ENCODE data around the gene LUM.
"Not testable (repeated sequence)": the region's sequence is repeated elsewhere in the genome, so short reads cannot be mapped to it uniquely, and the experiment has no call there.

Gene LUM

GRCh38 chr12:91099836-91100235 is 11.5 kb downstream of the LUM start:
- Mint-ChIP-seq H3K36me3 (no peaks in the 10 kb centered on the region), H3K4me1 (no peaks in the 10 kb centered on the region), H3K9me3 (no peaks in the 10 kb centered on the region), H3K4me3 (no peak overlapping the region), H3K27ac (no peak overlapping the region)
- DNase-seq (ENCODE audit: low spot score in 2 of 2) (no peak), ATAC-seq (no peak)

DNA sequence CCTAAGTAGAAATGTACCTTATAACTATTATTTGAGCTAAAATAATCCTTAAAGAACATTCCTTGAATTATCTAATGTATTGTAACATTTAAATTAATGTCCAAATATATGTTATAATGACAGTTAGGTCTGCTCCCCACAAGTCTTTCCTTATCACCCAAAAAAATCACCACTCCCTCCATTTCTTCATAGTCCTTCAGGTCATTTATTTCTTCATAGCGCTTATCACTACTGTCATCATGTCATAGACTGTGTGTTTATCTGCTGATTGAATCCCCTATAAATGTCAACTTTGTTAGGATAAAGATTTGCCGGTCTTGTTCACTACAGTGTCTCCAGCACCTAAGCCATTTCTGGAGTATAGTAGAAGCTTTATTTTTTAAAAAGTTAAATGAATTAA is 12.0 kb downstream of the LUM start:
- DNase-seq (ENCODE audit: low spot score in 2 of 2) (no peak), ATAC-seq (no peak)
- Mint-ChIP-seq H3K4me3 (no peak overlapping the region), H3K9me3 (peaks cover 1% of the 10 kb centered on the region), H3K36me3 (no peaks in the 10 kb centered on the region), H3K27ac (no peak overlapping the region), H3K4me1 (no peaks in the 10 kb centered on the region)

DNA sequence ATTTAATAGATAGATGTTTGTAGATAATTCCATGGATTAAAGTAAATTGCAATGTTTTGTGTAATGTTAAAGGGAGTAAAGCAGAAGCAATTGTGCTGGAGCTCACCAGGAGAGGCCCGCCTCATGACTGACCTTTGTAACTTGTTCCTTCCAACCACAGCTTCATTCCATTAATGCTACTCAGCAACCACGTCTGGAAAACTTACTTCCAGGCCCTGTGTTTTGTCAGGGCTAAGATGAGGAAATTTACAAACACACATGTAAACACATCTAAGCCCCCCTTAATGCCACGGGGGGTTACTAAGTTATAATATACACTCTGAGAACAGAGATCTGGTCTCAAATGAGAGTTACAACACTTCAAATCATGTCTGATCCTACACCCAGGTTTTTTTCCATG is 12.4 kb downstream of the LUM start:
- no peaks in the 10 kb centered on the region for H3K4me1 Mint-ChIP-seq
- H3K4me3 Mint-ChIP-seq = no peak overlapping the region
- no peak for ATAC-seq
- no peaks in the 10 kb centered on the region for H3K36me3 Mint-ChIP-seq
- peaks cover 3% of the 10 kb centered on the region for H3K9me3 Mint-ChIP-seq
- no peak overlapping the region for H3K27ac Mint-ChIP-seq
- DNase-seq (ENCODE audit: low spot score in 2 of 2) = no peak

GRCh38 chr12:91098461-91098860 is 12.8 kb downstream of the LUM start:
- Mint-ChIP-seq H3K27ac (no peak overlapping the region), H3K9me3 (peaks cover 3% of the 10 kb centered on the region), H3K4me3 (no peak overlapping the region), H3K36me3 (no peaks in the 10 kb centered on the region), H3K4me1 (no peaks in the 10 kb centered on the region)
- no peak for DNase-seq (ENCODE audit: low spot score in 2 of 2)
- no peak for ATAC-seq

- Mint-ChIP-seq H3K27ac (no peak overlapping the region), H3K36me3 (no peaks in the 10 kb centered on the region), H3K4me1 (no peaks in the 10 kb centered on the region), H3K4me3 (no peak overlapping the region), H3K9me3 (peaks cover 10% of the 10 kb centered on the region)
- no peak for ATAC-seq
- no peak for DNase-seq (ENCODE audit: low spot score in 2 of 2)
These were observed 16.3 kb downstream of the LUM start for GRCh38 chr12:91094957-91095356.

- no peak overlapping the region for H3K27ac Mint-ChIP-seq
- no peaks in the 10 kb centered on the region for H3K36me3 Mint-ChIP-seq
- no peaks in the 10 kb centered on the region for H3K4me1 Mint-ChIP-seq
- H3K9me3 Mint-ChIP-seq = peaks cover 16% of the 10 kb centered on the region
- ATAC-seq = no peak
- DNase-seq (ENCODE audit: low spot score in 2 of 2) = no peak
- no peak overlapping the region for H3K4me3 Mint-ChIP-seq
These were observed 17.1 kb downstream of the LUM start for GRCh38 chr12:91094032-91094662.

DNA sequence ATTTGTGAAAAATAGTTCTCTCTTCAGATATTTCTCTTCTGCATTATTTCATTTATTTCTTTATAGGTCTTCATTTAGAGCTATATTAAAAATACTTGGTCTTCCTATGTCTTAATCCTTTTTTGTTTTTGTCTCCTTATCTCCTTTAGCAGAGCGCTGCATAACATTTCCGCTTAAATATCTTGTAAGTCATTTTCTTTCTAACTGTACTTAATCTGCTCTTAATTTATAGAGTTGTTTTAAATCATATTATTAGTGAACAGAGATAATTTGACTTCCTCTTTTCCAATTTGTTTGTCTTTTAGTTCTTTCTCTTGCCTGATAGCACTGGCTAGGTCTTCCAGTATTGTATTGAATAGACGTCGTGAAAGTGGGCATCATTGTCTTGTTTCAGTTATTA is 18.0 kb downstream of the LUM start:
- no peak for DNase-seq (ENCODE audit: low spot score in 2 of 2)
- Mint-ChIP-seq H3K36me3 (no peaks in the 10 kb centered on the region), H3K27ac (no peak overlapping the region), H3K9me3 (peaks cover 24% of the 10 kb centered on the region), H3K4me1 (no peaks in the 10 kb centered on the region), H3K4me3 (no peak overlapping the region)
- no peak for ATAC-seq

DNA sequence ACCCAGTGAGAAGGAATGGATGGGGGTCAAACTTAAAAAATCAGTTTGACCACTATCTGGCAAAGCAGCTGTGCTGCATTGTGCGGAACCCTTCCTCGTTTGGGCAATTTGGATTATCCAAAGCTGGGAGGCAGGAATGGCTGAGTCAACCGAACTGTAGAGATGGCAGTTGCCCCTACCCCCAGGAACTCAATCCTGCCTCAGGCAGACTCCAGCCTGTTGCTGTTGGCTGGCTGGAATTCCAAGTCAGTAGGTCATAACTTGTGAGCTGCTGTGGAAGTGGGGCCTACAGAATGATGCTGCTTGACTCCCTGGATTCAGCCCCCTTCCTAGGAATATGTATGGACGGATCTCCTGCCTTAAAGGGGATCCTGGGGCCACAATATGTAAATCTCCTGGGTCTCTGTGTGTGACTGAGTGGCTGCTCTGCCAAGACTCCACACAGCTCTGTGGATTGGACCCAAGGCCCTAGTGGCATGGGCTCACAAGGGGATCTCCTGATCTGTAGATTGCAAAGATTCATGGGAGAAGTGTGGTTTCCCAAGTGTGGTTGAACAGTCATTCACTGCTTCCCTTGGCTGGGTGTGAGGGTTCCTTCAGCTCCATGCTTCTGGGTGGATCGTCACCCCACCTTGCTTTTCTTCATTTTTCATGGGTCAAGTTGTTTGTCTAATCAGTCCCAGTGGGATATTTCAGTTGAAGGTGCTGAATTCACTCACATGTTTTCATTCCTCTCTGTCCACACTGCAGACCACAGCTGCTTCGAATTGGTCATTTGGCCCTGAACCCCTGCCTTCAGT is 19.2 kb downstream of the LUM start:
- DNase-seq (ENCODE audit: low spot score in 2 of 2) (no peak), ATAC-seq (no peak)
- Mint-ChIP-seq H3K27ac (no peak overlapping the region), H3K36me3 (no peaks in the 10 kb centered on the region), H3K4me3 (no peak overlapping the region), H3K9me3 (peaks cover 24% of the 10 kb centered on the region), H3K4me1 (no peaks in the 10 kb centered on the region)

GRCh38 chr12:91089953-91090352 is 21.3 kb downstream of the LUM start:
- not testable (repeated sequence) for H3K27ac Mint-ChIP-seq; ATAC-seq; DNase-seq (ENCODE audit: low spot score in 2 of 2); H3K4me3 Mint-ChIP-seq; H3K36me3 Mint-ChIP-seq; H3K4me1 Mint-ChIP-seq
- H3K9me3 Mint-ChIP-seq = peaks cover 24% of the 10 kb centered on the region

DNA sequence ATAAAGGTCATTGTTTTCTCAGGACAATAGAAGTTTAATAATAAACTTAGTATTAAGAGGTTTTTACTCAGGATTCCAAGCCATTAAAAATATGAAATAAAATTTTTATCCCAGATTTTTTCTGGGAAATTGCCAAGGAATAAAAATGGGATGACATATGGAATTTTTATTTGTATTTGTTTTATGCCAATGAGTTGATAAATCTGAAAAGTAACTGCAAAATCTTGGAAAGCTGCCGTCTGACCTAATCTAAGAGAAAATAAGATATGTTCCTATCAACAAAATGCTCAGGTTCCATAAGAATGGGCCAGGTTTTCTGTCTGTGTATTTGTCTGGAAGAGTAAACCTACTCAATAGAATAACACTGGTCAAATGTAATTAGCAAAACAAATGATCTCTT is 31.3 kb downstream of the LUM start:
- Mint-ChIP-seq H3K4me1 (no peaks in the 10 kb centered on the region), H3K27ac (no peak overlapping the region), H3K9me3 (no peaks in the 10 kb centered on the region), H3K4me3 (no peak overlapping the region), H3K36me3 (no peaks in the 10 kb centered on the region)
- ATAC-seq (no peak), DNase-seq (ENCODE audit: low spot score in 2 of 2) (no peak)

- ATAC-seq (no peak), DNase-seq (ENCODE audit: low spot score in 2 of 2) (no peak)
- H3K27ac Mint-ChIP-seq = no peak overlapping the region
- no peaks in the 10 kb centered on the region for H3K4me1 Mint-ChIP-seq
- no peaks in the 10 kb centered on the region for H3K36me3 Mint-ChIP-seq
- no peaks in the 10 kb centered on the region for H3K9me3 Mint-ChIP-seq
- no peak overlapping the region for H3K4me3 Mint-ChIP-seq
These were observed 32.8 kb downstream of the LUM start for GRCh38 chr12:91078501-91078900.

- ATAC-seq (peak; percentile 13), DNase-seq (ENCODE audit: low spot score in 2 of 2) (no peak)
- Mint-ChIP-seq H3K9me3 (no peaks in the 10 kb centered on the region), H3K27ac (no peak overlapping the region), H3K4me1 (no peaks in the 10 kb centered on the region), H3K36me3 (no peaks in the 10 kb centered on the region), H3K4me3 (no peak overlapping the region)
These were observed 33.9 kb downstream of the LUM start for GRCh38 chr12:91077228-91077954.

DNA sequence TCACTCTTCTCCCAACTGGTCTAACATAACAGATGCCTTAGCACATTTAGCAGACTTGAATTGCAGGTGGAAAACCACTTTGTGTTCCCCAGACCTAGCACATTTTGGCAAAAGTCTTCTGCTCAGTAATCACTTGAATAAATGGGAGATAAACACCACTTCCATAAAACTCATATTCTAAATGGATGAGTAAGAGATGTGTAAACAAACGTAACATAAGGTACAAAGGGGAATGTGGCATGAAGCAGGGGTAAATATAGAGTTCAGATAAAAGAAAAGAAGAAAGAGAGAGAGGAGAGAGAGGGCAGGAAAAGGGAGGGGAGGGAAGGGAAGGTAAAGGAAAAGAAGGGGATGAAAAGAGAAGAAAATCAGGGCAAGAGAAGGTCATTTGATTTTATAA is 36.4 kb downstream of the LUM start:
- Mint-ChIP-seq H3K9me3 (no peaks in the 10 kb centered on the region), H3K4me1 (no peaks in the 10 kb centered on the region), H3K36me3 (no peaks in the 10 kb centered on the region), H3K27ac (no peak overlapping the region), H3K4me3 (no peak overlapping the region)
- ATAC-seq = no peak
- DNase-seq (ENCODE audit: low spot score in 2 of 2) = no peak

- no peak overlapping the region for H3K27ac Mint-ChIP-seq
- no peak overlapping the region for H3K4me3 Mint-ChIP-seq
- H3K36me3 Mint-ChIP-seq = no peaks in the 10 kb centered on the region
- H3K4me1 Mint-ChIP-seq = no peaks in the 10 kb centered on the region
- no peaks in the 10 kb centered on the region for H3K9me3 Mint-ChIP-seq
- no peak for DNase-seq (ENCODE audit: low spot score in 2 of 2)
- no peak for ATAC-seq
These were observed 37.1 kb downstream of the LUM start for GRCh38 chr12:91074154-91074709.

- ATAC-seq = no peak
- Mint-ChIP-seq H3K36me3 (no peaks in the 10 kb centered on the region), H3K27ac (no peak overlapping the region), H3K4me3 (no peak overlapping the region), H3K9me3 (no peaks in the 10 kb centered on the region), H3K4me1 (no peaks in the 10 kb centered on the region)
- no peak for DNase-seq (ENCODE audit: low spot score in 2 of 2)
These were observed 37.9 kb downstream of the LUM start for GRCh38 chr12:91073426-91073825.

DNA sequence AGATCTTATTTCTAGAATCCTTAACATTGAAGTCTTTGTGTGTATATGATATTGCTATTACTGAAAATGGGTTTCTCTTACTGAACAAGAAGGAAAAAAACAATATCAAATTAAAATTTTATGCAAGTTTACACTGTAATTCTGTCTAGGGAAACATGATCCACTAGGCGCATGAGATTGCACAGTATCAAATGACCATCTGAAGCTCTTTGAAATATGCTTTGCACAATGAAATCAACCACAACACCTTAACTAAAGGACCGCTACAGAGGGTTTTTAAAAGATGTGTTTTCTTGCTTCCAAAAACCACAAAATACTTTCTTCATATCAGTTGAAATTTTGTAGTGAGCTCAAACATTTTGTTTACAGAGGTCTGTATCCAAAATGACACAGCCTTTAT is 38.4 kb downstream of the LUM start:
- ATAC-seq (no peak), DNase-seq (ENCODE audit: low spot score in 2 of 2) (no peak)
- no peaks in the 10 kb centered on the region for H3K4me1 Mint-ChIP-seq
- no peaks in the 10 kb centered on the region for H3K36me3 Mint-ChIP-seq
- H3K27ac Mint-ChIP-seq = no peak overlapping the region
- H3K9me3 Mint-ChIP-seq = no peaks in the 10 kb centered on the region
- no peak overlapping the region for H3K4me3 Mint-ChIP-seq
